Hematopoietic multipotent progenitor cell treated with erythropoietin and hydrocortisone succinate and interleukin-3 and kit ligand, for 8 days (in vitro differentiated cells): ENCODE results near the gene ARRB2.
"Not testable (repeated sequence)": the region's sequence is repeated elsewhere in the genome, so short reads cannot be mapped to it uniquely, and the experiment has no call there.

ENCODE experiments used
- DNase-seq: peaks from one replicate; pipeline ENCODE4 v3.0.0-alpha.2; 2015

Gene ARRB2

GRCh38 chr17:4709794-4710692 is at the start of gene ARRB2:
Gene ARRB2, plus strand, starts transcription at chr17:4710632. Its CDS starts 90 bp downstream, at chr17:4710722.
- DNase-seq, result peak; percentile 98

- no peak for DNase-seq
Observed at GRCh38 chr17:4663711-4664110, 46.7 kb upstream of the ARRB2 start.

- DNase-seq, result no peak
Observed at GRCh38 chr17:4664230-4664629, 46.2 kb upstream of the ARRB2 start.

- DNase-seq, result no peak
Observed at GRCh38 chr17:4665027-4665426, 45.4 kb upstream of the ARRB2 start.

- DNase-seq, result no peak
Observed at GRCh38 chr17:4666296-4666695, 44.1 kb upstream of the ARRB2 start.

GRCh38 chr17:4667166-4667565 is 43.3 kb upstream of the ARRB2 start:
- no peak for DNase-seq

GRCh38 chr17:4672055-4672630 is 38.3 kb upstream of the ARRB2 start:
- no peak for DNase-seq

GRCh38 chr17:4672751-4673150 is 37.7 kb upstream of the ARRB2 start:
- no peak for DNase-seq

- DNase-seq, result no peak
Observed at GRCh38 chr17:4673169-4673568, 37.3 kb upstream of the ARRB2 start.

- no peak for DNase-seq
Observed at GRCh38 chr17:4673986-4674684, 36.3 kb upstream of the ARRB2 start.

- DNase-seq, result no peak
Observed at GRCh38 chr17:4674685-4674998, 35.8 kb upstream of the ARRB2 start.

- DNase-seq, result no peak
Observed at GRCh38 chr17:4675791-4676190, 34.6 kb upstream of the ARRB2 start.

- DNase-seq, result no peak
Observed at GRCh38 chr17:4676791-4677190, 33.6 kb upstream of the ARRB2 start.

- DNase-seq, result no peak
Observed at GRCh38 chr17:4678448-4679026, 31.9 kb upstream of the ARRB2 start.

- DNase-seq, result no peak
Observed at GRCh38 chr17:4679658-4680057, 30.8 kb upstream of the ARRB2 start.

- not testable (repeated sequence) for DNase-seq
Observed at GRCh38 chr17:4683739-4684138, 26.7 kb upstream of the ARRB2 start.

- DNase-seq, result not testable (repeated sequence)
Observed at GRCh38 chr17:4689872-4690271, 20.6 kb upstream of the ARRB2 start.

- no peak for DNase-seq
Observed at GRCh38 chr17:4690745-4691144, 19.7 kb upstream of the ARRB2 start.

GRCh38 chr17:4691686-4692085 is 18.7 kb upstream of the ARRB2 start:
- no peak for DNase-seq

GRCh38 chr17:4693416-4693815 is 17.0 kb upstream of the ARRB2 start:
- DNase-seq, result no peak

- no peak for DNase-seq
Observed at GRCh38 chr17:4696437-4696805, 14.0 kb upstream of the ARRB2 start.

- DNase-seq, result not testable (repeated sequence)
Observed at GRCh38 chr17:4699401-4700056, 10.9 kb upstream of the ARRB2 start.

- DNase-seq, result no peak
Observed at GRCh38 chr17:4701116-4701515, 9.3 kb upstream of the ARRB2 start.
